GM12873 (cell line): ENCODE results near the gene PALD1.

Source experiments
- TF ChIP-seq, protein P1 (sequence below): IDR thresholded peaks from 2 replicates; pipeline ENCODE4 v1.5.1; 2012; ENCODE audit warnings: low read depth, mild to moderate bottlenecking, moderate library complexity, low read length, control low read depth; ENCODE audit not compliant: insufficient read depth; ENCODE audit errors: missing control alignments

Gene PALD1

DNA sequence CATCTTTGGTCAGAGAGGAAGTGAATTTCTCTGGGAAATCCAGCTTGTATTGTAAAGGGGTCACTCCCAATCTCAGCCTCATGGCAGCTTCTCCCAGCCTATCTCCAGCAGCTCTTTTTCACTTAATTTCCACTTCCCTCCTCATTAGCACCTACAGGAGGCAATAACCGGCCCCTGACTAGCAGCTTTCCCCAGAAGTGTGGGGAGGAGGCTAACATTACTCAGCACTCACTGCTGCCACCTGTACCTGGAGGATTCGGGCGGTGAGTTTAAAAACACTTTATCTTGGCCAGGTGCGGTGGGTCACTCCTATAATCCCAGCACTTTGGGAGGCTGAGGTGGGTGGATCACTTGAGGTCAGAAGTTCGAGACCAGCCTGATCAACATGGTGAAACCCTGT lies 40.8 kb upstream of the PALD1 start:
- TF ChIP-seq, protein P1, sequence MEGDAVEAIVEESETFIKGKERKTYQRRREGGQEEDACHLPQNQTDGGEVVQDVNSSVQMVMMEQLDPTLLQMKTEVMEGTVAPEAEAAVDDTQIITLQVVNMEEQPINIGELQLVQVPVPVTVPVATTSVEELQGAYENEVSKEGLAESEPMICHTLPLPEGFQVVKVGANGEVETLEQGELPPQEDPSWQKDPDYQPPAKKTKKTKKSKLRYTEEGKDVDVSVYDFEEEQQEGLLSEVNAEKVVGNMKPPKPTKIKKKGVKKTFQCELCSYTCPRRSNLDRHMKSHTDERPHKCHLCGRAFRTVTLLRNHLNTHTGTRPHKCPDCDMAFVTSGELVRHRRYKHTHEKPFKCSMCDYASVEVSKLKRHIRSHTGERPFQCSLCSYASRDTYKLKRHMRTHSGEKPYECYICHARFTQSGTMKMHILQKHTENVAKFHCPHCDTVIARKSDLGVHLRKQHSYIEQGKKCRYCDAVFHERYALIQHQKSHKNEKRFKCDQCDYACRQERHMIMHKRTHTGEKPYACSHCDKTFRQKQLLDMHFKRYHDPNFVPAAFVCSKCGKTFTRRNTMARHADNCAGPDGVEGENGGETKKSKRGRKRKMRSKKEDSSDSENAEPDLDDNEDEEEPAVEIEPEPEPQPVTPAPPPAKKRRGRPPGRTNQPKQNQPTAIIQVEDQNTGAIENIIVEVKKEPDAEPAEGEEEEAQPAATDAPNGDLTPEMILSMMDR = no peak

DNA sequence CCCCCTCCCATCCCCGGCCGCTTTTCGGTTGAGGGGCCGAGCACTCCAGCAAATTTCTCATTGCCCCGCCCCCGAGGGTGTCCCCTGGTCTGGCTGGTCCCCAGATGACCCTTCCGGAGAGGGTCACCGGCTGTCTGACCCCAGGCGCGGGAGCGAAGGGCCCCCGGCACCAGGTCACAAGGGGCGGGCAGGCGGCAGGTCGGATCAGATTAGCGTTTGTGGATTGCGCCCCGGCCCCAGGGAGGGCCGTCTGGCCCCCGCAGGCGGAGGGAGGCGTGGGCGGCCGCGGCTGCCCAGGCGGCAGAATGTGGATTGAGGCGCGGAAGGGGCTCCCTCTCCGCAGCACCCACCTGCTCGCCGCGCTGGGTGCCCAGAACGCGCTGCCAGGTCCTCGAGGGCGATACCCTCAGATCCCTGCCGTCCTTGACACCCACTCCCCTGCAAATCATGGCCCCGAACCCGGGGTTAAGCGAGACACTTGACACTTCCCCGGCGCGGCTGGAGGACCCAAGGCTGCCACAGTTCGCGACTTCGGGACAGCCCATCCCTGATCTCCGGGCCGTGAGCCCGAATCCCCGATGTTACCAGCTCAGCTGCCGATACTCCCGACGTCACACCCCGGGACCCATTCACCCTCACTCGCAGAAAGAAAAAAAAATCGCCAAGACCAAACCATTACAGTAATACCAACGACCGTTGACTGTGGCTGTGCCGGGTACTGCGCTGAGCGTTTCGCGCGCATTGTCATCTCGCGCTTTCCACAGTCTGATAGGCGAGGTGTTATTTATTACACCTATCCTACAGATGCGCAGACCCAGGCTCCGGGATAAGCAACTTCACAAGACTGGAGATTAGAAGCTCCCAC lies 38.0 kb upstream of the PALD1 start:
- TF ChIP-seq, protein P1 = no peak

DNA sequence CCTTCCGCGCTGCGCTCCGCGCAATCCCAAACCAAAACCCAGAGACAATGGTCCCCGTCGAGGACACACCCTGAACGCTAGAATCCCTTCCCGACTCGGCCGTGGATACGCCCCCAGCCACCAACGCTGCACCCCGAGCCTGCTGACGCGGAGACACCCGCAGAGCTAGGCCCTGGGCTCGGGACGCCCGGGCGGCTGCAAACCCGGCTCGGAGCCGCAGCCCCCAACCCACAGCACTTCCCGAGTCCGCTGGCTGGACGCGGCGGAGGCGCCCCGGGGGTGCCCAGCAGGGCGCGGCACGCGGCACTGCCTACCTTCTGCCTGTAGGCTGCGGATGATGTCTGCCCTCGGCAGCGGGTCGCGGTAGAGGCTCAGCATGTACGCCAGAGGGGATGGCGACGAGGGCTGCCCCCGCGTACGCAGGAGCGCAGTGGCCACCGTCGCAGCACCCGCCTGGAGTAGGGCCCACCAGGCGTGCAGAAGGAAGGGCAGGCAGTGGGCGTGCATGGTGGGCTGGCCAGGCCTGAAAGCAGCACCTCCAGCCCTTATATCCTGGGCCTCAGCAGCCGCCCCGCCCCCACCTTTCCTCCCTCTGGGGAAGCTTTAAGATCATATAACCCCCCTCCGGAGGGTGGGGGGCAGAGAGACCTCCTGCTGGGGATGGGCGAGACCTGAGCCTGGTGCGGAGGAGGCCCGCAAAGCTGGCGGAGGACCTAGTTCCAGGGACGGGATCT lies 37.2 kb upstream of the PALD1 start, which contains the start of gene NODAL:
Gene NODAL (minus strand): TSS at position 521 of the 734 bp plus-strand sequence. CDS start 14 bp downstream, at position 507.
- TF ChIP-seq, protein P1 = no peak

DNA sequence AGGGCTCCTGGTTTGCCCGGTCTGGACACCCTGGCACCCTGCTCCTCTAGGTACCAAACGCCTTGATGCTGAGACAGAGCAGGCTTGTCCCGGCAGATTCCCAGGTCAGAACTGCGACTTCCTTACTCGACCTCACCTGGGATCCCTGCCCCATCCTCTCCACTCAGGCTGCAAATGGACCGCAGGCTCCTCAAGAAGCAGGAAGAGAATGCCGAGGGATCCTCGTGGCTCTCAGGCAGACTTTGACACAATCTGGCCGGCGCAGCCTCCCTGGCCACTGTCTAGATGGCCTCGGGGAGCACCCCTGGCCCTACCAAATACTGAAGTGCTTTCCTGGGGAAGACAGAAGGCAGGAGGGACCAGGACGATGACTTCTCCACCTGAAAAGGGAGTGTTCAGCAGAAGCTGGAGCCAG lies 36.7 kb upstream of the PALD1 start:
- TF ChIP-seq, protein P1 = no peak

DNA sequence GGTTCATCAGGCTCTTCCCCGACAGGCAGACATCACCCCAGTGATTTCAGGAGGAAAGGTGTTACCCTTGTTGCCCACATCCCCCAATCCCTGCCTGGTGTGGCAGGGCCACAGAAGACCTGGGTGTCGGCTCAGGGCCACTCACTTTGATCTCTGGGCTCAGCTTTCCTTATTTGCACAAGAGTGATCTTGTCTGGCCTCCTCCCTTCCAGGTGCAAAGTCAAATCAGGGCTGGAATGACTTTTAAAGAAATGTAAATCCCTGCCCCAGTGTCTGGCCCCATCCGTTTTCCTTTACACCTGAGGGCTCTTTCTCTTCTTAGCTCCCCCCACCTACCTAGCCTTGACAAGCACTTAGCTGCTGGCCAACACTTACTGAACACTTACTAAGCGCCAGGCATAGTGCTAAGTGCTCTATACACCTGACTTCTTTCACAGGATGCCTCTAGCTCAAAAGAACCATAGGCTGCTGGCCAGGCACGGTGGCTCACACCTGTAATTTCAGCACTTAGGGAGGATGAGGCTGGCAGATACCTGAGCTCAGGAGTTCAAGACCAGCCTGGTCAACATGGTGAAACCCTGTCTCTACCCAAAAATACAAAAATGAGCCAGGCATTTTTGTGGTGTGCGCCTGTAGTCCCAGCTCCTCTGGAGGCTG lies 36.1 kb upstream of the PALD1 start:
- TF ChIP-seq, protein P1 = no peak

DNA sequence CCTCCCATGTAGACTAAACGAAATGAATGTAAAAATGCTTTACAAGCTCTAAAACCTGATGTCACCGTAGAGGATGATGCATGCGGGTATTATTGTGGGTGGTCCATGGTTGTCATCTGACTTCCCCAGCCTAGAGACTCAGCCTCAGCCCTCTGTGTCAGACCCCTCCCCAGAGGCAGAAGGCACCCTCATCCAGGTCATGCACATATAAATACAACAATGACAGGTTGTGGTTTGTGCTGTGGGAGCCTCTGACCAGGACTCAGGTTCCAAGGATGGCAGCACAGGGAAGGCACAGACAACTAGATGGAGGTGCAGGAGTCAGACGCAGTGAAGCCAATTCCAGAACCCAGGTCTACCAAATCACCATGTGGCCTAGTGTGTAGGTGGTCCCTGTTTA lies 33.8 kb upstream of the PALD1 start:
- TF ChIP-seq, protein P1 = no peak
